K562 (cell line): ENCODE data around the gene PHF12. TPM values are rescaled to one million over a fixed set of nuclear protein-coding genes. Genes with fewer than 3 reads are reported as not detected.
A peak's percentile ranks its signal among the peaks of the same experiment; 100 is the strongest.

Experiments
- BRF1 ChIP-seq: IDR thresholded peaks from 3 replicates; pipeline ENCODE4 v1.6.1; 2011; ENCODE audit warnings: borderline replicate concordance, mild to moderate bottlenecking; ENCODE audit not compliant: insufficient read length; ENCODE audit errors: extremely low read depth
- CGGBP1 ChIP-seq: fragments of 250-450 bp; sonication (Bioruptor Pico); IDR thresholded peaks from 2 replicates; pipeline ENCODE4 v1.9.0; 2021; ENCODE audit warnings: mild to moderate bottlenecking
- CREB3 ChIP-seq: fragments of 450-650 bp; conservative IDR thresholded peaks from 2 replicates; pipeline ENCODE4 v1.6.1; 2016; ENCODE audit warnings: missing genetic modification characterization, low read depth, mild to moderate bottlenecking, missing compliant biosample characterization, moderate library complexity
- HEY1 ChIP-seq: fragments of 250-450 bp; sonication (Bioruptor Pico); IDR thresholded peaks from 2 replicates; pipeline ENCODE4 v1.5.0; 2020; ENCODE audit warnings: mild to moderate bottlenecking, moderate library complexity, borderline replicate concordance
- JUN ChIP-seq, 2 experiments: sonication (generic) in 1 of 2; formaldehyde crosslinking in 1 of 2; IDR thresholded peaks; 2 replicates each; pipeline versions ENCODE4 v1.6.1 to v1.8.0; 2012 to 2022; ENCODE audit warnings: borderline replicate concordance in 2 of 2, mild to moderate bottlenecking in 2 of 2, improper control_type of control experiment in 1 of 2, low read depth in 1 of 2, low read length in 1 of 2, missing genetic modification reagents in 1 of 2
- KDM4B ChIP-seq, 2 experiments: fragments of 450-650 bp in 1 of 2; sonication (generic) in 1 of 2; IDR thresholded peaks; 2 replicates each; pipeline ENCODE4 v1.6.1; 2016 to 2017; ENCODE audit warnings: borderline replicate concordance in 2 of 2, antibody characterized with exemption in 1 of 2, low read depth in 1 of 2, mild to moderate bottlenecking in 1 of 2
- KDM5B ChIP-seq: fragments of 200-600 bp; sonication (generic); IDR thresholded peaks from 2 replicates; pipeline ENCODE4 v1.6.1; 2012; ENCODE audit warnings: low read depth, mild to moderate bottlenecking, moderate library complexity, low read length, control low read depth, inconsistent platforms; ENCODE audit not compliant: insufficient replicate concordance
- KHSRP ChIP-seq: fragments of 450-650 bp; IDR thresholded peaks from 2 replicates; pipeline ENCODE4 v1.6.1; 2017
- PHB2 ChIP-seq: fragments of 450-650 bp; IDR thresholded peaks from 2 replicates; pipeline ENCODE4 v1.6.1; 2017; ENCODE audit warnings: low read depth
- RBBP5 ChIP-seq: fragments of 200-600 bp; sonication (generic); IDR thresholded peaks from 2 replicates; pipeline ENCODE4 v1.6.1; 2012; ENCODE audit warnings: borderline replicate concordance, mild to moderate bottlenecking, low read length, control low read depth, inconsistent platforms; ENCODE audit not compliant: insufficient read depth, poor library complexity, severe bottlenecking
- SRF ChIP-seq, 2 experiments: fragments of 250-450, 450-650 bp in 1 of 2; sonication (Bioruptor Pico) in 1 of 2; sonication (generic) in 1 of 2; formaldehyde crosslinking; IDR thresholded peaks; 2 replicates each; pipeline versions ENCODE4 v1.5.0 to v1.5.1; 2020 to 2022; ENCODE audit warnings: mild to moderate bottlenecking in 1 of 2, missing genetic modification reagents in 1 of 2
- TCF7L2 ChIP-seq: fragments of 150-350 bp; IDR thresholded peaks from 2 replicates; pipeline ENCODE4 v1.6.1; 2016; ENCODE audit warnings: low read depth, mild to moderate bottlenecking, low read length, moderate library complexity
- ZBTB12 ChIP-seq: fragments of 250-450 bp; sonication (Bioruptor Pico); IDR thresholded peaks from 2 replicates; pipeline ENCODE4 v1.4.0; 2020
- ZNF253 ChIP-seq: fragments of 250-450 bp; sonication (Bioruptor Pico); conservative IDR thresholded peaks from 2 replicates; pipeline ENCODE4 v1.6.1; 2021; ENCODE audit warnings: mild to moderate bottlenecking
- ZNF644 ChIP-seq: fragments of 200-800 bp; sonication (Bioruptor generic); IDR thresholded peaks from 2 replicates; pipeline ENCODE4 v1.6.1; 2016; ENCODE audit warnings: low read depth, missing genetic modification characterization, missing compliant biosample characterization
- polyA plus RNA-seq, 8 experiments: library from polyadenylated mRNA; depleted of rRNA in 4 of 8; stranded (reverse) in 5 of 8; unstranded in 3 of 8; fragments of >200 nt; fragmentation: Nextera tagmentation in 2 of 8; fragmentation: Illumina TruSeq in 1 of 8; extraction: Ambion mirVana in 2 of 8; extraction: Trizol in 1 of 8; gene quantifications; 2 replicates each; pipeline versions ENCODE4 v1.2.1 to v1.2.3, GENCODE V29; 2011 to 2014; ENCODE audit warnings: inconsistent platforms in 1 of 8, missing spikeins in 1 of 8
- total RNA-seq, 7 experiments: library from RNA; depleted of rRNA in 6 of 7; stranded (reverse); fragments of >200 nt in 6 of 7; fragmentation: Illumina TruSeq in 2 of 7; extraction: Trizol in 2 of 7; gene quantifications; 2 replicates each; pipeline versions ENCODE4 v1.2.1 to v1.2.3, GENCODE V29; 2011 to 2021; ENCODE audit warnings: low replicate concordance in 1 of 7
- TF ChIP-seq, protein P1 (sequence below): fragments of 450-650 bp; IDR thresholded peaks from 2 replicates; pipeline ENCODE4 v1.6.1; 2016; ENCODE audit warnings: low read depth

PHF12 gene
- total and polyA plus RNA-seq, 9 of the 15 experiments (the other 6 are each of a cell fraction or from before 2014, with no cell fraction given) = 0.82 to 31.3 (median 13.5) TPM

GRCh38 chr17:28951428-28951990 is at the start of gene PHF12 (continued):
- TF ChIP-seq, protein P1, sequence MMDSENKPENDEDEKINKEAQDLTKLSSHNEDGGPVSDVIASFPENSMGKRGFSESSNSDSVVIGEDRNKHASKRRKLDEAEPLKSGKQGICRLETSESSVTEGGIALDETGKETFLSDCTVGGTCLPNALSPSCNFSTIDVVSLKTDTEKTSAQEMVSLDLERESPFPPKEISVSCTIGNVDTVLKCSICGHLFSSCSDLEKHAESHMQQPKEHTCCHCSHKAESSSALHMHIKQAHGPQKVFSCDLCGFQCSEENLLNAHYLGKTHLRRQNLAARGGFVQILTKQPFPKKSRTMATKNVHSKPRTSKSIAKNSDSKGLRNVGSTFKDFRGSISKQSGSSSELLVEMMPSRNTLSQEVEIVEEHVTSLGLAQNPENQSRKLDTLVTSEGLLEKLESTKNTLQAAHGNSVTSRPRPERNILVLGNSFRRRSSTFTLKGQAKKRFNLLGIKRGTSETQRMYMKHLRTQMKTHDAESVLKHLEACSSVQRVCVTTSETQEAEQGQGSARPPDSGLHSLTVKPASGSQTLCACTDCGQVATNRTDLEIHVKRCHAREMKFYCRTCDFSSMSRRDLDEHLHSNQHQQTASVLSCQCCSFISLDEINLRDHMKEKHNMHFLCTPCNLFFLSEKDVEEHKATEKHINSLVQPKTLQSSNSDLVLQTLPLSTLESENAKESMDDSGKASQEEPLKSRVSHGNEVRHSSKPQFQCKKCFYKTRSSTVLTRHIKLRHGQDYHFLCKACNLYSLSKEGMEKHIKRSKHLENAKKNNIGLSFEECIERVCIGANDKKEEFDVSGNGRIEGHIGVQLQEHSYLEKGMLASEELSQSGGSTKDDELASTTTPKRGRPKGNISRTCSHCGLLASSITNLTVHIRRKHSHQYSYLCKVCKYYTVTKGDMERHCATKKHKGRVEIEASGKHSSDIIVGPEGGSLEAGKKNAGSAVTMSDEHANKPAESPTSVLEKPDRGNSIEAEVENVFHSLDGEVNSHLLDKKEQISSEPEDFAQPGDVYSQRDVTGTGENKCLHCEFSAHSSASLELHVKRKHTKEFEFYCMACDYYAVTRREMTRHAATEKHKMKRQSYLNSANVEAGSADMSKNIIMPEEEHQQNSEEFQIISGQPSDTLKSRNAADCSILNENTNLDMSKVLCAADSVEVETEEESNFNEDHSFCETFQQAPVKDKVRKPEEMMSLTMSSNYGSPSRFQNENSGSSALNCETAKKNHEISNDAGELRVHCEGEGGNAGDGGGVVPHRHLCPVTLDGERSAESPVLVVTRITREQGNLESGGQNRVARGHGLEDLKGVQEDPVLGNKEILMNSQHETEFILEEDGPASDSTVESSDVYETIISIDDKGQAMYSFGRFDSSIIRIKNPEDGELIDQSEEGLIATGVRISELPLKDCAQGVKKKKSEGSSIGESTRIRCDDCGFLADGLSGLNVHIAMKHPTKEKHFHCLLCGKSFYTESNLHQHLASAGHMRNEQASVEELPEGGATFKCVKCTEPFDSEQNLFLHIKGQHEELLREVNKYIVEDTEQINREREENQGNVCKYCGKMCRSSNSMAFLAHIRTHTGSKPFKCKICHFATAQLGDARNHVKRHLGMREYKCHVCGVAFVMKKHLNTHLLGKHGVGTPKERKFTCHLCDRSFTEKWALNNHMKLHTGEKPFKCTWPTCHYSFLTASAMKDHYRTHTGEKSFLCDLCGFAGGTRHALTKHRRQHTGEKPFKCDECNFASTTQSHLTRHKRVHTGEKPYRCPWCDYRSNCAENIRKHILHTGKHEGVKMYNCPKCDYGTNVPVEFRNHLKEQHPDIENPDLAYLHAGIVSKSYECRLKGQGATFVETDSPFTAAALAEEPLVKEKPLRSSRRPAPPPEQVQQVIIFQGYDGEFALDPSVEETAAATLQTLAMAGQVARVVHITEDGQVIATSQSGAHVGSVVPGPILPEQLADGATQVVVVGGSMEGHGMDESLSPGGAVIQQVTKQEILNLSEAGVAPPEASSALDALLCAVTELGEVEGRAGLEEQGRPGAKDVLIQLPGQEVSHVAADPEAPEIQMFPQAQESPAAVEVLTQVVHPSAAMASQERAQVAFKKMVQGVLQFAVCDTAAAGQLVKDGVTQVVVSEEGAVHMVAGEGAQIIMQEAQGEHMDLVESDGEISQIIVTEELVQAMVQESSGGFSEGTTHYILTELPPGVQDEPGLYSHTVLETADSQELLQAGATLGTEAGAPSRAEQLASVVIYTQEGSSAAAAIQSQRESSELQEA = no peak
- TF ChIP-seq KDM5B (no peak), ZNF644 (no peak), ZBTB12 (no peak), HEY1 (no peak), PHB2 (no peak), CGGBP1 (CRISPR knock-in tag) (no peak), JUN (IDR thresholded peaks at IDR 0.05; ENCODE audit: borderline replicate concordance, low read depth, low read length) (peak; percentile 25; the same call in 1 of the 2 replicates), JUN (CRISPR knock-in tag; IDR thresholded peaks at IDR 0.05; ENCODE audit: borderline replicate concordance) (no peak), KDM4B (IDR thresholded peaks at IDR 0.05; ENCODE audit: borderline replicate concordance in 2 of 2, low read depth in 1 of 2) (0 out of 4 replicates have a peak, but pooled peaks of 1 of the 2 experiments have one; percentile 7), SRF (CRISPR knock-in tag; IDR thresholded peaks at IDR 0.05) (0 out of 4 replicates have a peak, but pooled peaks of 1 of the 2 experiments have one; percentile 28), TCF7L2 (0 out of 2 replicates have a peak, but pooled peaks have one; percentile 49), BRF1 (no peak), RBBP5 (peak; percentile 33), KHSRP (no peak), CREB3 (tag) (no peak), ZNF253 (no peak)
